CD4-positive, alpha-beta memory T cell (primary cell): ENCODE results near the gene ZCCHC18. TPM values are rescaled to one million over a fixed set of nuclear protein-coding genes. Genes with fewer than 3 reads are reported as not detected.

Experiments
- CTCF ChIA-PET: fragments of 350-600 bp; sonication (Branson Sonifier 250); formaldehyde crosslinking; loops from one replicate; lab custom pipeline; 2021; ENCODE audit warnings: inconsistent platforms; ENCODE audit not compliant: partially characterized antibody; lab: Charles Lee
- POLR2A ChIA-PET: fragments of 350-600 bp; sonication (Branson Sonifier 250); formaldehyde crosslinking; loops from one replicate; lab custom pipeline; 2021; ENCODE audit not compliant: partially characterized antibody; lab: Charles Lee
- DNase-seq, 5 donors: peaks; one replicate each; pipeline versions ENCODE4 v3.0.0 to v3.0.0-alpha.2; 2020 to 2022; ENCODE audit warnings: mixed read lengths in 1 of 5
- H3K27ac ChIP-seq: one replicate; pipeline ENCODE4 v1.7.0; 2013; ENCODE audit warnings: low read depth, low read length
- H3K27me3 ChIP-seq: 2 replicates; pipeline ENCODE4 v1.7.0; 2013; ENCODE audit warnings: mild to moderate bottlenecking, low read length, moderate library complexity; ENCODE audit not compliant: insufficient read depth
- H3K36me3 ChIP-seq: 2 replicates; pipeline ENCODE4 v1.7.0; 2013; ENCODE audit warnings: mild to moderate bottlenecking, low read length, moderate library complexity; ENCODE audit not compliant: insufficient read depth
- H3K4me1 ChIP-seq: 2 replicates; pipeline ENCODE4 v1.7.0; 2013; ENCODE audit warnings: mild to moderate bottlenecking, low read length, moderate library complexity; ENCODE audit not compliant: insufficient read depth
- H3K4me3 ChIP-seq, 2 donors: one replicate each; pipeline ENCODE4 v1.7.0; 2013; ENCODE audit warnings: low read length in 2 of 2, mild to moderate bottlenecking in 1 of 2
- H3K9me3 ChIP-seq, 2 donors: one replicate each; pipeline ENCODE4 v1.7.0; 2013; ENCODE audit warnings: low read length in 2 of 2, control low read depth in 1 of 2; ENCODE audit not compliant: control insufficient read depth in 1 of 2
- H3K27ac Mint-ChIP-seq, 7 donors: one replicate each; pipeline ENCODE4 v1.8.0; 2020 to 2021; ENCODE audit warnings: mixed read lengths in 7 of 7, mild to moderate bottlenecking in 6 of 7, inconsistent platforms in 3 of 7, moderate library complexity in 3 of 7
- H3K27me3 Mint-ChIP-seq, 2 donors: one replicate each; pipeline ENCODE4 v1.8.0; 2020 to 2021; ENCODE audit warnings: mixed read lengths in 2 of 2
- H3K36me3 Mint-ChIP-seq, 2 donors: one replicate each; pipeline ENCODE4 v1.8.0; 2020 to 2021; ENCODE audit warnings: mixed read lengths in 2 of 2, inconsistent platforms in 1 of 2, mild to moderate bottlenecking in 1 of 2
- H3K4me1 Mint-ChIP-seq, 4 donors: one replicate each; pipeline ENCODE4 v1.8.0; 2020 to 2021; ENCODE audit warnings: mixed read lengths in 4 of 4, mild to moderate bottlenecking in 1 of 4
- H3K4me3 Mint-ChIP-seq, 8 donors: one replicate each; pipeline ENCODE4 v1.8.0; 2020 to 2021; ENCODE audit warnings: mixed read lengths in 8 of 8, mild to moderate bottlenecking in 7 of 8, moderate library complexity in 6 of 8, inconsistent platforms in 3 of 8
- H3K9me3 Mint-ChIP-seq, 8 donors: one replicate each; pipeline ENCODE4 v1.8.0; 2020 to 2021; ENCODE audit warnings: mixed read lengths in 8 of 8, mild to moderate bottlenecking in 5 of 8, inconsistent platforms in 3 of 8, moderate library complexity in 1 of 8
- intact Hi-C: fragments of 100-400 bp; cut with micrococcal nuclease; formaldehyde crosslinking; loops from one replicate; pipeline ENCODE4 v1.15.1; 2023
- polyA plus RNA-seq, 2 donors: library from polyadenylated mRNA; unstranded; fragments of 300-500 nt; fragmentation: Illumina TruSeq; gene quantifications; one replicate each; pipeline ENCODE4 v1.2.3, GENCODE V29; 2021
- total RNA-seq, 2 experiments: library from RNA; stranded (reverse); gene quantifications; one replicate each; pipeline ENCODE4 v1.2.3, GENCODE V29; 2021

Gene ZCCHC18
- total and polyA plus RNA-seq, 4 experiments from 2014 or later, result 1.3 to 9.5 (median 5.6) TPM

GRCh38 chrX:104085919-104086318 is 26.4 kb upstream of the ZCCHC18 start:
- H3K4me1 Mint-ChIP-seq, result no peaks in the 10 kb centered on the region
- Histone ChIP-seq H3K36me3 (no peaks in the 10 kb centered on the region), H3K4me1 (no peaks in the 10 kb centered on the region), H3K9me3 (no peaks in the 10 kb centered on the region), H3K27ac (no peak overlapping the region), H3K27me3 (no peaks in the 10 kb centered on the region), H3K4me3 (no peak overlapping the region)
- ChIA-PET CTCF (no interaction called here), POLR2A (no interaction called here)
- no peak overlapping the region for H3K27ac Mint-ChIP-seq
- peaks cover 0 to 1% (median 0%) of the 10 kb centered on the region in 8 donors for H3K9me3 Mint-ChIP-seq
- H3K4me3 Mint-ChIP-seq, result no peak overlapping the region
- H3K36me3 Mint-ChIP-seq, result no peaks in the 10 kb centered on the region
- intact Hi-C loops, result no loop called here
- H3K27me3 Mint-ChIP-seq, result peaks cover 3 to 4% of the 10 kb centered on the region in 2 donors
- no peak for DNase-seq

GRCh38 chrX:104098151-104098808 is 14.0 kb upstream of the ZCCHC18 start:
- no peak overlapping the region for H3K27ac ChIP-seq
- ChIA-PET CTCF (interaction anchor here (1.1 to 3.3 kb wide), 5 partner anchors 12 to 253 kb away, joined by 3 to 48 read pairs (median 4); partner anchors contain the start of gene ZCCHC18), POLR2A (interaction anchor here (3.8 kb wide), 1 partner anchor 13 kb away, joined by 29 read pairs; the partner anchor contains the start of gene ZCCHC18)
- no peaks in the 10 kb centered on the region for H3K36me3 ChIP-seq
- Mint-ChIP-seq H3K9me3 (no peaks in the 10 kb centered on the region), H3K4me1 (peaks cover 0 to 3% (median 2%) of the 10 kb centered on the region in 4 donors), H3K36me3 (no peaks in the 10 kb centered on the region), H3K4me3 (no peak overlapping the region), H3K27me3 (peaks cover 0 to 4% of the 10 kb centered on the region in 2 donors), H3K27ac (no peak overlapping the region)
- H3K9me3 ChIP-seq, result no peaks in the 10 kb centered on the region
- no peak overlapping the region for H3K4me3 ChIP-seq
- no peaks in the 10 kb centered on the region for H3K27me3 ChIP-seq
- DNase-seq, result peak; percentile 54 to 62 (median 60)
- intact Hi-C loops, result loop anchor here (1.0 kb wide), 2 partner anchors 15 to 38 kb away; no protein-coding TSS in a partner anchor
- H3K4me1 ChIP-seq, result peaks cover 3% of the 10 kb centered on the region

GRCh38 chrX:104098919-104099318 is 13.4 kb upstream of the ZCCHC18 start:
- no peaks in the 10 kb centered on the region for H3K36me3 Mint-ChIP-seq
- Histone ChIP-seq H3K36me3 (no peaks in the 10 kb centered on the region), H3K9me3 (no peaks in the 10 kb centered on the region), H3K4me3 (no peak overlapping the region), H3K4me1 (peaks cover 3% of the 10 kb centered on the region), H3K27ac (no peak overlapping the region), H3K27me3 (no peaks in the 10 kb centered on the region)
- no peak overlapping the region for H3K4me3 Mint-ChIP-seq
- peaks cover 0 to 3% (median 2%) of the 10 kb centered on the region in 4 donors for H3K4me1 Mint-ChIP-seq
- intact Hi-C loops, result loop anchor here (1.0 kb wide), 2 partner anchors 14 to 37 kb away; no protein-coding TSS in a partner anchor
- POLR2A ChIA-PET, result interaction anchor here (1.0 to 3.8 kb wide), 2 partner anchors 12 to 38 kb away, joined by 3 to 29 read pairs; partner anchors contain the start of gene ZCCHC18
- CTCF ChIA-PET, result interaction anchor here (1.1 to 3.3 kb wide), 6 partner anchors 11 to 253 kb away, joined by 3 to 48 read pairs (median 4); partner anchors contain the start of gene ZCCHC18
- no peaks in the 10 kb centered on the region for H3K9me3 Mint-ChIP-seq
- DNase-seq, result no peak
- peaks cover 0 to 3% of the 10 kb centered on the region in 2 donors for H3K27me3 Mint-ChIP-seq
- no peak overlapping the region for H3K27ac Mint-ChIP-seq

GRCh38 chrX:104104676-104105075 is 7.6 kb upstream of the ZCCHC18 start:
- no peak for DNase-seq
- Histone ChIP-seq H3K27me3 (no peaks in the 10 kb centered on the region), H3K4me3 (no peak overlapping the region), H3K36me3 (no peaks in the 10 kb centered on the region), H3K4me1 (peaks cover 18% of the 10 kb centered on the region), H3K27ac (no peak overlapping the region), H3K9me3 (no peaks in the 10 kb centered on the region)
- Mint-ChIP-seq H3K27me3 (no peaks in the 10 kb centered on the region), H3K9me3 (no peaks in the 10 kb centered on the region), H3K4me1 (peaks cover 9 to 12% (median 11%) of the 10 kb centered on the region in 4 donors), H3K4me3 (no peak overlapping the region), H3K36me3 (no peaks in the 10 kb centered on the region), H3K27ac (peak overlapping the region in 1 of 7 donors; percentile 15)
- ChIA-PET POLR2A (no interaction called here), CTCF (interaction anchor here (1.1 kb wide), 1 partner anchor 9 kb away, joined by 4 read pairs; no protein-coding TSS in a partner anchor)
- intact Hi-C loops, result no loop called here

GRCh38 chrX:104105330-104106262 is 6.7 kb upstream of the ZCCHC18 start:
- DNase-seq, result no peak
- no peak overlapping the region for H3K4me3 ChIP-seq
- ChIA-PET CTCF (interaction anchor here (1.2 kb wide), 1 partner anchor 31 kb away, joined by 6 read pairs; no protein-coding TSS in a partner anchor), POLR2A (no interaction called here)
- intact Hi-C loops, result no loop called here
- H3K36me3 ChIP-seq, result no peaks in the 10 kb centered on the region
- Mint-ChIP-seq H3K36me3 (no peaks in the 10 kb centered on the region), H3K4me3 (no peak overlapping the region), H3K4me1 (peaks cover 12 to 20% (median 19%) of the 10 kb centered on the region in 4 donors), H3K27me3 (no peaks in the 10 kb centered on the region), H3K27ac (peak overlapping the region in 1 of 7 donors; percentile 38), H3K9me3 (no peaks in the 10 kb centered on the region)
- no peaks in the 10 kb centered on the region for H3K27me3 ChIP-seq
- H3K27ac ChIP-seq, result no peak overlapping the region
- H3K9me3 ChIP-seq, result no peaks in the 10 kb centered on the region
- H3K4me1 ChIP-seq, result peaks cover 26% of the 10 kb centered on the region

- Mint-ChIP-seq H3K27me3 (no peaks in the 10 kb centered on the region), H3K27ac (peak overlapping the region in 6 of 7 donors; percentile 12 to 98 (median 40)), H3K4me3 (peak overlapping the region in 1 of 8 donors; percentile 53), H3K4me1 (peaks cover 20 to 43% (median 32%) of the 10 kb centered on the region in 4 donors), H3K36me3 (peaks cover 0 to 2% of the 10 kb centered on the region in 2 donors), H3K9me3 (no peaks in the 10 kb centered on the region)
- H3K4me3 ChIP-seq, result no peak overlapping the region
- H3K4me1 ChIP-seq, result peaks cover 44% of the 10 kb centered on the region
- H3K27ac ChIP-seq, result no peak overlapping the region
- no peak for DNase-seq
- H3K27me3 ChIP-seq, result no peaks in the 10 kb centered on the region
- CTCF ChIA-PET, result interaction anchor here (1.2 kb wide), 1 partner anchor 264 kb away, joined by 3 read pairs; no protein-coding TSS in a partner anchor
- no peaks in the 10 kb centered on the region for H3K36me3 ChIP-seq
- POLR2A ChIA-PET, result interaction anchor here (1.8 to 5.4 kb wide), 2 partner anchors 9 to 48 kb away, joined by 8 to 29 read pairs; partner anchors contain the start of gene SLC25A53
- intact Hi-C loops, result no loop called here
- no peaks in the 10 kb centered on the region for H3K9me3 ChIP-seq
Observed at GRCh38 chrX:104108955-104109354, 3.4 kb upstream of the ZCCHC18 start.
